Loucy (cell line): Measurements from ENCODE around the gene TNFRSF8.

ENCODE experiments used
- EZH2phosphoT487 ChIP-seq: fragments of 200-600 bp; IDR thresholded peaks from 2 replicates; pipeline ENCODE4 v1.6.1; 2018; ENCODE audit warnings: antibody characterized with exemption, mild to moderate bottlenecking, moderate library complexity, borderline replicate concordance
- TF ChIP-seq, protein P1 (sequence below): fragments of 200-600 bp; sonication (generic); conservative IDR thresholded peaks from 2 replicates; pipeline ENCODE4 v1.5.1; 2014; ENCODE audit warnings: mild to moderate bottlenecking, antibody characterized with exemption, low read length

GRCh38 chr1:12134716-12135115, 71.6 kb downstream of the TNFRSF8 start:
- TF ChIP-seq, protein P1, sequence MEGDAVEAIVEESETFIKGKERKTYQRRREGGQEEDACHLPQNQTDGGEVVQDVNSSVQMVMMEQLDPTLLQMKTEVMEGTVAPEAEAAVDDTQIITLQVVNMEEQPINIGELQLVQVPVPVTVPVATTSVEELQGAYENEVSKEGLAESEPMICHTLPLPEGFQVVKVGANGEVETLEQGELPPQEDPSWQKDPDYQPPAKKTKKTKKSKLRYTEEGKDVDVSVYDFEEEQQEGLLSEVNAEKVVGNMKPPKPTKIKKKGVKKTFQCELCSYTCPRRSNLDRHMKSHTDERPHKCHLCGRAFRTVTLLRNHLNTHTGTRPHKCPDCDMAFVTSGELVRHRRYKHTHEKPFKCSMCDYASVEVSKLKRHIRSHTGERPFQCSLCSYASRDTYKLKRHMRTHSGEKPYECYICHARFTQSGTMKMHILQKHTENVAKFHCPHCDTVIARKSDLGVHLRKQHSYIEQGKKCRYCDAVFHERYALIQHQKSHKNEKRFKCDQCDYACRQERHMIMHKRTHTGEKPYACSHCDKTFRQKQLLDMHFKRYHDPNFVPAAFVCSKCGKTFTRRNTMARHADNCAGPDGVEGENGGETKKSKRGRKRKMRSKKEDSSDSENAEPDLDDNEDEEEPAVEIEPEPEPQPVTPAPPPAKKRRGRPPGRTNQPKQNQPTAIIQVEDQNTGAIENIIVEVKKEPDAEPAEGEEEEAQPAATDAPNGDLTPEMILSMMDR, result no peak
- TF ChIP-seq EZH2phosphoT487, result no peak
